Neutrophil (primary cell): ENCODE measurements around the gene ENOPH1.
"Not testable (repeated sequence)": the region's sequence is repeated elsewhere in the genome, so short reads cannot be mapped to it uniquely, and the experiment has no call there.

Source experiments
- H3K27ac ChIP-seq: fragments of 200-600 bp; sonication (generic); 2 replicates; pipeline ENCODE4 v1.5.1; 2016; ENCODE audit warnings: mild to moderate bottlenecking, moderate library complexity
- H3K27me3 ChIP-seq: fragments of 200-600 bp; sonication (generic); 2 replicates; pipeline ENCODE4 v1.6.0; 2016; ENCODE audit warnings: mild to moderate bottlenecking
- H3K36me3 ChIP-seq: fragments of 200-600 bp; sonication (generic); 2 replicates; pipeline ENCODE4 v1.5.1; 2017
- H3K4me1 ChIP-seq, 2 experiments: fragments of 200-600 bp in 1 of 2; sonication (generic) in 1 of 2; 1 replicate in 1 of 2; 2 replicates in 1 of 2; pipeline versions ENCODE4 v1.5.1 to v1.6.1; 2013 to 2016; ENCODE audit warnings: low read depth in 1 of 2, low read length in 1 of 2, mild to moderate bottlenecking in 1 of 2, moderate library complexity in 1 of 2; ENCODE audit not compliant: control insufficient read depth in 1 of 2, insufficient read depth in 1 of 2
- H3K4me3 ChIP-seq, 2 experiments: fragments of 200-600 bp in 1 of 2; sonication (generic) in 1 of 2; 1 replicate in 1 of 2; 2 replicates in 1 of 2; pipeline ENCODE4 v1.5.1; 2013 to 2016; ENCODE audit warnings: low read depth in 1 of 2, low read length in 1 of 2, mild to moderate bottlenecking in 1 of 2, moderate library complexity in 1 of 2
- H3K9me3 ChIP-seq: fragments of 200-600 bp; sonication (generic); 2 replicates; pipeline ENCODE4 v1.5.1; 2016
- CTCF ChIP-seq: fragments of 200-600 bp; sonication (generic); IDR thresholded peaks from 2 replicates; pipeline ENCODE4 v1.5.1; 2016; ENCODE audit warnings: antibody characterized with exemption

The ENOPH1 gene

GRCh38 chr4:82402196-82402775 is 28.1 kb upstream of the ENOPH1 start:
- no peak for TF ChIP-seq CTCF
- Histone ChIP-seq H3K4me3 (no peak overlapping the region), H3K9me3 (no peaks in the 10 kb centered on the region), H3K36me3 (no peaks in the 10 kb centered on the region), H3K4me1 (no peaks in the 10 kb centered on the region), H3K27ac (no peak overlapping the region), H3K27me3 (no peaks in the 10 kb centered on the region)

GRCh38 chr4:82403725-82404124 is 26.7 kb upstream of the ENOPH1 start:
- Histone ChIP-seq H3K27me3 (no peaks in the 10 kb centered on the region), H3K27ac (no peak overlapping the region), H3K4me3 (no peak overlapping the region), H3K9me3 (no peaks in the 10 kb centered on the region), H3K36me3 (no peaks in the 10 kb centered on the region), H3K4me1 (no peaks in the 10 kb centered on the region)
- TF ChIP-seq CTCF = no peak

- not testable (repeated sequence) for H3K4me3 ChIP-seq, H3K4me1 ChIP-seq, H3K27me3 ChIP-seq, H3K36me3 ChIP-seq, H3K9me3 ChIP-seq, H3K27ac ChIP-seq
Measured at GRCh38 chr4:82415061-82415460, 15.3 kb upstream of the ENOPH1 start.

- no peak for TF ChIP-seq CTCF
- H3K4me3 ChIP-seq = no peak overlapping the region
- H3K27me3 ChIP-seq = peaks cover 6% of the 10 kb centered on the region
Measured at GRCh38 chr4:82415922-82416365, 14.4 kb upstream of the ENOPH1 start.

GRCh38 chr4:82419451-82419850 is 10.9 kb upstream of the ENOPH1 start:
- Histone ChIP-seq H3K27me3 (peaks cover 6% of the 10 kb centered on the region), H3K4me1 (no peaks in the 10 kb centered on the region), H3K27ac (no peak overlapping the region), H3K4me3 (no peak overlapping the region), H3K36me3 (peaks cover 27% of the 10 kb centered on the region), H3K9me3 (no peaks in the 10 kb centered on the region)
- no peak for TF ChIP-seq CTCF

More at GRCh38 chr4:82415922-82416365, 14.4 kb upstream of the ENOPH1 start:
- H3K27ac ChIP-seq = no peak overlapping the region
- no peaks in the 10 kb centered on the region for H3K4me1 ChIP-seq
- no peaks in the 10 kb centered on the region for H3K36me3 ChIP-seq
- no peaks in the 10 kb centered on the region for H3K9me3 ChIP-seq

GRCh38 chr4:82421796-82422560 is 8.4 kb upstream of the ENOPH1 start:
- Histone ChIP-seq H3K4me1 (peaks cover 0 to 1% of the 10 kb centered on the region in 2 experiments), H3K4me3 (no peak overlapping the region), H3K9me3 (no peaks in the 10 kb centered on the region), H3K36me3 (peaks cover 52% of the 10 kb centered on the region), H3K27ac (no peak overlapping the region), H3K27me3 (peaks cover 6% of the 10 kb centered on the region)
- no peak for TF ChIP-seq CTCF
